Panc1 (cell line): ENCODE measurements around the gene MCRIP2. TPM values are rescaled to one million over a fixed set of nuclear protein-coding genes. Genes with fewer than 3 reads are reported as not detected.

ENCODE experiments used
- ATAC-seq: fragments of 200-7000 bp; cut with Tn5 transposase; 2 replicates; pipeline ENCODE4 v1.9.1; 2020; ENCODE audit warnings: mild to moderate bottlenecking, moderate library complexity
- BruUV-seq: library from RNA; stranded (reverse); fragments of 400-500 nt; replicated peaks from 2 replicates; lab custom pipeline; 2021; lab: Mats Ljungman, UMichigan
- CTCF ChIA-PET: fragments of 300-600 bp; sonication (Branson Sonifier 250); formaldehyde crosslinking; loops from one replicate; lab custom pipeline; 2022; ENCODE audit warnings: antibody characterized with exemption; lab: Charles Lee
- POLR2A ChIA-PET: fragments of 300-600 bp; sonication (Branson Sonifier 250); formaldehyde crosslinking; loops from one replicate; lab custom pipeline; 2022; ENCODE audit warnings: antibody characterized with exemption; lab: Charles Lee
- DNase-seq: peaks from one replicate; pipeline ENCODE4 v3.0.0-alpha.2; 2010; ENCODE audit warnings: low read depth, low spot score
- H3K27ac ChIP-seq: 2 replicates; pipeline ENCODE4 v1.5.1; 2011; ENCODE audit warnings: mild to moderate bottlenecking, low read length, inconsistent platforms
- H3K27me3 ChIP-seq: fragments of 200-500 bp; sonication (Bioruptor generic); 2 replicates; pipeline ENCODE4 v1.6.0; 2014; ENCODE audit warnings: low read length, inconsistent platforms; ENCODE audit not compliant: control insufficient read depth, insufficient read depth
- H3K36me3 ChIP-seq: fragments of 200-500 bp; sonication (Bioruptor generic); 2 replicates; pipeline ENCODE4 v1.5.1; 2014; ENCODE audit warnings: inconsistent platforms, mild to moderate bottlenecking, low read length, moderate library complexity; ENCODE audit not compliant: control insufficient read depth, insufficient read depth
- H3K4me1 ChIP-seq: 2 replicates; pipeline ENCODE4 v1.5.1; 2011; ENCODE audit warnings: inconsistent platforms, mild to moderate bottlenecking, low read length, moderate library complexity; ENCODE audit not compliant: control insufficient read depth, insufficient read depth
- H3K4me3 ChIP-seq, 2 experiments: 2 replicates each; pipeline ENCODE4 v1.5.1; 2011 to 2012; ENCODE audit warnings: low read depth in 2 of 2, low read length in 2 of 2, mild to moderate bottlenecking in 2 of 2, inconsistent platforms in 1 of 2, moderate library complexity in 1 of 2
- H3K9me3 ChIP-seq: fragments of 200-500 bp; sonication (Bioruptor generic); 2 replicates; pipeline ENCODE4 v1.5.1; 2014; ENCODE audit warnings: low read depth, mild to moderate bottlenecking, inconsistent platforms, low read length, moderate library complexity; ENCODE audit not compliant: control insufficient read depth, insufficient read depth
- CTCF ChIP-seq: fragments of 450-650 bp; IDR thresholded peaks from 2 replicates; pipeline ENCODE4 v1.5.1; 2017; ENCODE audit warnings: mild to moderate bottlenecking
- POLR2AphosphoS5 ChIP-seq: IDR thresholded peaks from 2 replicates; pipeline ENCODE4 v1.6.1; 2012; ENCODE audit warnings: mild to moderate bottlenecking, low read depth, low read length, moderate library complexity
- REST ChIP-seq, 2 experiments: IDR thresholded peaks; 2 replicates each; pipeline ENCODE4 v1.6.1; 2011 to 2012; ENCODE audit warnings: low read depth in 2 of 2, control low read depth in 1 of 2, low read length in 1 of 2, mild to moderate bottlenecking in 1 of 2, moderate library complexity in 1 of 2; ENCODE audit not compliant: insufficient read depth in 1 of 2
- SIN3A ChIP-seq: IDR thresholded peaks from 2 replicates; pipeline ENCODE4 v1.6.1; 2012; ENCODE audit warnings: low read depth, mild to moderate bottlenecking, low read length, moderate library complexity, borderline replicate concordance; ENCODE audit not compliant: insufficient read depth
- TCF7L2 ChIP-seq: IDR thresholded peaks from 2 replicates; pipeline ENCODE4 v1.6.1; 2011; ENCODE audit warnings: mild to moderate bottlenecking, low read depth, low read length, inconsistent platforms
- in situ Hi-C: cut with HindIII; loops from 2 replicates; pipeline ENCODE4 v1.10.0; 2016; ENCODE audit warnings: low sequenced_read_pairs, low pct_unique_long_range_greater_than_20kb
- intact Hi-C: fragments of 100-400 bp; cut with micrococcal nuclease; formaldehyde crosslinking; loops from one replicate; pipeline ENCODE4 v1.10.0; 2022; ENCODE audit not compliant: unreplicated experiment
- total RNA-seq: library from RNA; stranded (reverse); gene quantifications from one replicate; pipeline ENCODE4 v1.2.1, GENCODE V29; 2021; ENCODE audit not compliant: unreplicated experiment

Gene MCRIP2
- total RNA-seq, 1 experiment from 2014 or later: 91.6 TPM

GRCh38 chr16:672851-673250 lies 31.2 kb downstream of the MCRIP2 start:
- no TSS peak for BruUV-seq
- intact Hi-C loops: no loop called here

GRCh38 chr16:673399-673991 lies 31.9 kb downstream of the MCRIP2 start:
- Histone ChIP-seq H3K36me3 (peaks cover 3% of the 10 kb centered on the region; the same call in 1 of the 2 replicates), H3K4me3 (no peak overlapping the region), H3K4me1 (peaks cover 28% of the 10 kb centered on the region), H3K27ac (no peak overlapping the region), H3K27me3 (no peaks in the 10 kb centered on the region), H3K9me3 (no peaks in the 10 kb centered on the region)
- BruUV-seq: TSS peak; percentile 50
- ATAC-seq (no peak), DNase-seq (no peak)
- in situ Hi-C loops (no loop called here), intact Hi-C loops (no loop called here)
- ChIA-PET CTCF (no interaction called here), POLR2A (no interaction called here)
- TF ChIP-seq REST (IDR thresholded peaks at IDR 0.05; ENCODE audit: insufficient read depth in 1 of 2, low read depth in 2 of 2, low read length in 1 of 2): no peak

More at GRCh38 chr16:672851-673250, 31.2 kb downstream of the MCRIP2 start:
- in situ Hi-C loops: no loop called here
- H3K36me3 ChIP-seq: peaks cover 3% of the 10 kb centered on the region; the same call in 1 of the 2 replicates
- H3K27me3 ChIP-seq: no peaks in the 10 kb centered on the region
- no peak for TF ChIP-seq REST (IDR thresholded peaks at IDR 0.05; ENCODE audit: insufficient read depth in 1 of 2, low read depth in 2 of 2, low read length in 1 of 2)
- no peak for TF ChIP-seq CTCF
- no peak for TF ChIP-seq POLR2AphosphoS5
- TF ChIP-seq SIN3A: no peak
- TF ChIP-seq TCF7L2: no peak
- no peaks in the 10 kb centered on the region for H3K9me3 ChIP-seq
- H3K27ac ChIP-seq: no peak overlapping the region
- POLR2A ChIA-PET: no interaction called here
- peaks cover 28% of the 10 kb centered on the region for H3K4me1 ChIP-seq
- DNase-seq (no peak), ATAC-seq (no peak)
- H3K4me3 ChIP-seq: no peak overlapping the region
- CTCF ChIA-PET: no interaction called here
